Keratinocyte (primary cell): Measurements from ENCODE around the gene RBM47. TPM values are rescaled to one million over a fixed set of nuclear protein-coding genes. Genes with fewer than 3 reads are reported as not detected.

Experiments
- DNase-seq: peaks from one replicate; pipeline ENCODE4 v3.0.0-alpha.2; 2011; ENCODE audit warnings: low read depth, missing footprints, low spot score
- FAIRE-seq: peaks from 2 replicates; lab custom pipeline; 2011; peaks lifted over from hg19 to GRCh38; lab: Jason Lieb, UNC
- H2AFZ ChIP-seq: 2 replicates; pipeline ENCODE4 v1.6.0; 2012; ENCODE audit warnings: low read length, control low read depth, inconsistent platforms; ENCODE audit not compliant: control insufficient read depth
- H3K27ac ChIP-seq: 2 replicates; pipeline ENCODE4 v1.5.1; 2011; ENCODE audit warnings: low read length; ENCODE audit not compliant: control insufficient read depth, insufficient read depth
- H3K27me3 ChIP-seq: 3 replicates; pipeline ENCODE4 v1.6.0; 2011; ENCODE audit warnings: low read length; ENCODE audit not compliant: control insufficient read depth, insufficient read depth; ENCODE audit errors: extremely low read depth
- H3K36me3 ChIP-seq, 2 experiments: 2 replicates in 1 of 2; 3 replicates in 1 of 2; pipeline ENCODE4 v1.5.1; 2011; ENCODE audit warnings: low read length in 2 of 2, mild to moderate bottlenecking in 1 of 2; ENCODE audit not compliant: control insufficient read depth in 2 of 2, insufficient read depth in 2 of 2; ENCODE audit errors: extremely low read depth in 1 of 2
- H3K4me1 ChIP-seq: 3 replicates; pipeline ENCODE4 v1.5.1; 2011; ENCODE audit warnings: low read length; ENCODE audit not compliant: control insufficient read depth, insufficient read depth; ENCODE audit errors: extremely low read depth
- H3K4me2 ChIP-seq: 3 replicates; pipeline ENCODE4 v1.6.0; 2011; ENCODE audit warnings: low read depth, low read length; ENCODE audit not compliant: control insufficient read depth, insufficient read depth; ENCODE audit errors: extremely low read depth
- H3K4me3 ChIP-seq, 3 experiments: fragments of 200-600 bp in 1 of 3; sonication (generic) in 1 of 3; 2 replicates in 2 of 3; 3 replicates in 1 of 3; pipeline ENCODE4 v1.5.1; 2011 to 2016; ENCODE audit warnings: low read length in 3 of 3, mild to moderate bottlenecking in 3 of 3, control low read depth in 2 of 3, inconsistent platforms in 1 of 3, low read depth in 1 of 3, mixed read lengths in 1 of 3, mixed run types in 1 of 3, moderate library complexity in 1 of 3; ENCODE audit not compliant: control insufficient read depth in 2 of 3, insufficient read depth in 2 of 3; ENCODE audit errors: extremely low read depth in 1 of 3
- H3K79me2 ChIP-seq: 2 replicates; pipeline ENCODE4 v1.6.0; 2012; ENCODE audit warnings: low read length; ENCODE audit not compliant: control insufficient read depth, insufficient read depth
- H3K9ac ChIP-seq: 3 replicates; pipeline ENCODE4 v1.6.0; 2011; ENCODE audit warnings: low read length; ENCODE audit not compliant: control insufficient read depth, insufficient read depth; ENCODE audit errors: extremely low read depth
- H3K9me1 ChIP-seq: 3 replicates; pipeline ENCODE4 v1.6.0; 2011; ENCODE audit warnings: low read length; ENCODE audit not compliant: control insufficient read depth, insufficient read depth; ENCODE audit errors: extremely low read depth
- H3K9me3 ChIP-seq: 2 replicates; pipeline ENCODE4 v1.5.1; 2012; ENCODE audit warnings: low read depth, low read length; ENCODE audit not compliant: control insufficient read depth
- H4K20me1 ChIP-seq: 3 replicates; pipeline ENCODE4 v1.6.0; 2011; ENCODE audit warnings: low read length; ENCODE audit not compliant: control insufficient read depth, insufficient read depth; ENCODE audit errors: extremely low read depth
- EZH2 ChIP-seq: IDR thresholded peaks from one replicate; pipeline ENCODE4 v1.6.1; 2012; ENCODE audit warnings: inconsistent platforms, mild to moderate bottlenecking, low read length, moderate library complexity
- dilution Hi-C: fragments of 300-500 bp; cut with MboI; formaldehyde crosslinking; loops from one replicate; pipeline ENCODE4 v1.7.0; 2020; ENCODE audit warnings: low sequenced_read_pairs; ENCODE audit not compliant: extremely low pct_ligation_motif_present
- polyA plus RNA-seq, 5 experiments: library from polyadenylated mRNA; depleted of rRNA in 3 of 5; stranded (reverse) in 3 of 5; stranded (forward) in 1 of 5; unstranded in 1 of 5; fragments of >200 nt; gene quantifications; 1 replicate in 1 of 5; 2 replicates in 3 of 5; 3 replicates in 1 of 5; pipeline versions ENCODE4 v1.2.1 to v1.2.3, GENCODE V29; 2011 to 2012; ENCODE audit warnings: missing spikeins in 2 of 5, low read depth in 1 of 5, low replicate concordance in 1 of 5
- TF ChIP-seq, protein P1 (sequence below), 3 experiments: IDR thresholded peaks in 1 of 3; conservative IDR thresholded peaks in 1 of 3; optimal IDR thresholded peaks in 1 of 3; 2 replicates in 2 of 3; 3 replicates in 1 of 3; pipeline versions ENCODE3 to v1.5.1; 2011; ENCODE audit warnings: low read length in 3 of 3, mild to moderate bottlenecking in 3 of 3, moderate library complexity in 2 of 3, control low read depth in 1 of 3, inconsistent platforms in 1 of 3; ENCODE audit not compliant: insufficient read depth in 2 of 3; ENCODE audit errors: extremely low read depth in 1 of 3

The RBM47 gene
- polyA plus RNA-seq, 1 donor (not counting 4 experiments of a cell fraction or from before 2014, with no cell fraction given) = 6.9 TPM

DNA sequence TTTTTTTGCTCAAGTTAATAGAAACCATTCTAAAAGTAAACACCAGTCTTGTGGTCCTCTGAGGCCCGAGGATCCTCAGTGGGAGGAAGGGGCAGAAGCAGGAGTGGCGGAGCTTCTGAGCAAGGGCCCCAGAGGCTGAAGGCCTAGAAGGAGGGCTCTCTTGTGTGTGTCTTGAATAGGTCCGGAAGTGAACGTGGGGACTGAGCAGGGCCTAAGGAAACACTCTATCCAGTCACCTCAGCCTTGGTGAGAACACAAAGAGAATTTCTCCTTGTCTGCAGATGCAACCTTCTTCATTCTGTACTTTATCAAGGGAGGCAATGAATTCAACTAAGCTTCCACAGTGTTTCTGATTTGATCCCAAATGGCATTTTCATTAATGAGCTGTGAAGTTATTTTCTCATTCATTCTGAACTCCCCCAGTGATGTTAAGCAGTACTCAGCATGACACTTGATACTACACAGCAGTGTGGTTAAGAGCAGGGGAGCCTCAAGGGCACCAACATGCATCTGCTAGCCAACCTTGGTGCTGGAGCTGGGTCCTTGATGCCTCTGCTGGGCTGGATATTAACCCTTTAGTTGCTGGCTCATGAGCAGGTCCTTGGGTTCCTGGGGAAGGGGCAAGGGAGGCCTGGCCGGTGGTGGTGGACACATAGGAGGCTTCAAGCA lies 64.7 kb downstream of the RBM47 start:
- DNase-seq (no peak), FAIRE-seq (no peak)
- Histone ChIP-seq H3K27ac (no peak overlapping the region), H4K20me1 (no peaks in the 10 kb centered on the region), H3K36me3 (no peaks in the 10 kb centered on the region), H2AFZ (no peak overlapping the region), H3K4me1 (peaks cover 5% of the 10 kb centered on the region), H3K9me3 (no peaks in the 10 kb centered on the region), H3K27me3 (no peaks in the 10 kb centered on the region), H3K79me2 (no peaks in the 10 kb centered on the region), H3K9me1 (no peaks in the 10 kb centered on the region), H3K4me2 (no peak overlapping the region), H3K9ac (no peak overlapping the region), H3K4me3 (no peak overlapping the region)
- dilution Hi-C loops = no loop called here
- TF ChIP-seq, protein P1, sequence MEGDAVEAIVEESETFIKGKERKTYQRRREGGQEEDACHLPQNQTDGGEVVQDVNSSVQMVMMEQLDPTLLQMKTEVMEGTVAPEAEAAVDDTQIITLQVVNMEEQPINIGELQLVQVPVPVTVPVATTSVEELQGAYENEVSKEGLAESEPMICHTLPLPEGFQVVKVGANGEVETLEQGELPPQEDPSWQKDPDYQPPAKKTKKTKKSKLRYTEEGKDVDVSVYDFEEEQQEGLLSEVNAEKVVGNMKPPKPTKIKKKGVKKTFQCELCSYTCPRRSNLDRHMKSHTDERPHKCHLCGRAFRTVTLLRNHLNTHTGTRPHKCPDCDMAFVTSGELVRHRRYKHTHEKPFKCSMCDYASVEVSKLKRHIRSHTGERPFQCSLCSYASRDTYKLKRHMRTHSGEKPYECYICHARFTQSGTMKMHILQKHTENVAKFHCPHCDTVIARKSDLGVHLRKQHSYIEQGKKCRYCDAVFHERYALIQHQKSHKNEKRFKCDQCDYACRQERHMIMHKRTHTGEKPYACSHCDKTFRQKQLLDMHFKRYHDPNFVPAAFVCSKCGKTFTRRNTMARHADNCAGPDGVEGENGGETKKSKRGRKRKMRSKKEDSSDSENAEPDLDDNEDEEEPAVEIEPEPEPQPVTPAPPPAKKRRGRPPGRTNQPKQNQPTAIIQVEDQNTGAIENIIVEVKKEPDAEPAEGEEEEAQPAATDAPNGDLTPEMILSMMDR (optimal IDR thresholded peaks at IDR 0.05 in 1 of 3, IDR thresholded peaks at IDR 0.05 in 1 of 3, conservative IDR thresholded peaks at IDR 0.05 in 1 of 3; ENCODE audit: extremely low read depth in 1 of 3, insufficient read depth in 2 of 3, low read length in 3 of 3) = no peak
- TF ChIP-seq EZH2 = no peak

DNA sequence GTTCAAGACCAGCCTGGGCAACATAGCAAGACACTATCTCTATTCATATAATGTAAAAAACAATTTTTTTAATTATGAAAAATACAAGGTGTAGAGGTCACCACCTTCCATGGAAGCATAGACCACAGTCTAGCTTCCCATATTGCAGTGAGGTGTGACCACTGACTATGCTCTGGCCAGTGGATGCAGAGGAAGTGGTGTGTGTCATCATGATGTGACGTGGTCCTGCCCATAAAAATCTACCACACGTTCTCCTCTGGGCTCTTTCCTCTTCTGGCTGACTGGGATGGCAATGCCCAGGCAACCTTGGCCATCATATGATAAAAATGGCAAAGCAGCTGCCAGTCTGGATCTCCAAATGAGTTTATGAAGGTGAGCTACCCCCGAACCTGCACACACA lies 65.7 kb downstream of the RBM47 start:
- H3K36me3 ChIP-seq = no peaks in the 10 kb centered on the region
- FAIRE-seq = no peak
- H3K9ac ChIP-seq = no peak overlapping the region
- H3K27me3 ChIP-seq = no peaks in the 10 kb centered on the region
- no peak for DNase-seq
- no peaks in the 10 kb centered on the region for H3K79me2 ChIP-seq
- H3K4me3 ChIP-seq = no peak overlapping the region
- peaks cover 5% of the 10 kb centered on the region for H3K4me1 ChIP-seq
- H2AFZ ChIP-seq = no peak overlapping the region
- no peaks in the 10 kb centered on the region for H3K9me1 ChIP-seq
- dilution Hi-C loops = no loop called here
- no peak for TF ChIP-seq EZH2
- TF ChIP-seq, protein P1 (optimal IDR thresholded peaks at IDR 0.05 in 1 of 3, IDR thresholded peaks at IDR 0.05 in 1 of 3, conservative IDR thresholded peaks at IDR 0.05 in 1 of 3; ENCODE audit: extremely low read depth in 1 of 3, insufficient read depth in 2 of 3, low read length in 3 of 3) = no peak
- H3K27ac ChIP-seq = no peak overlapping the region
- no peaks in the 10 kb centered on the region for H4K20me1 ChIP-seq
- no peak overlapping the region for H3K4me2 ChIP-seq
- H3K9me3 ChIP-seq = no peaks in the 10 kb centered on the region
